Smooth muscle cell (in vitro differentiated cells): ENCODE results near the gene YPEL5. TPM values are rescaled to one million over a fixed set of nuclear protein-coding genes. Genes with fewer than 3 reads are reported as not detected.

Experiments used
- DNase-seq: peaks from one replicate; lab custom pipeline; 2025; ENCODE audit not compliant: unreplicated experiment; lab: John Stamatoyannopoulos, UW
- H2AFZ ChIP-seq: fragments of 200-600 bp; sonication (generic); 2 replicates; pipeline ENCODE4 v1.6.0; 2016; ENCODE audit warnings: antibody characterized with exemption, low read depth, mild to moderate bottlenecking
- H3F3A ChIP-seq: fragments of 200-600 bp; sonication (generic); 2 replicates; pipeline ENCODE4 v1.6.0; 2017; ENCODE audit warnings: antibody characterized with exemption, low read depth
- H3K27ac ChIP-seq: fragments of 200-600 bp; sonication (generic); 2 replicates; pipeline ENCODE4 v1.5.1; 2016; ENCODE audit warnings: low read depth, mild to moderate bottlenecking
- H3K27me3 ChIP-seq: fragments of 200-600 bp; sonication (generic); 2 replicates; pipeline ENCODE4 v1.6.1; 2016; ENCODE audit warnings: low read depth, mild to moderate bottlenecking
- H3K36me3 ChIP-seq: fragments of 200-600 bp; sonication (generic); 2 replicates; pipeline ENCODE4 v1.5.1; 2016; ENCODE audit warnings: low read depth
- H3K4me1 ChIP-seq: fragments of 200-600 bp; sonication (generic); 2 replicates; pipeline ENCODE4 v1.5.1; 2016; ENCODE audit warnings: low read depth
- H3K4me2 ChIP-seq: fragments of 200-600 bp; sonication (generic); 2 replicates; pipeline ENCODE4 v1.6.0; 2016; ENCODE audit warnings: mild to moderate bottlenecking
- H3K4me3 ChIP-seq: fragments of 200-600 bp; sonication (generic); 2 replicates; pipeline ENCODE4 v1.5.1; 2016; ENCODE audit warnings: mild to moderate bottlenecking
- H3K79me2 ChIP-seq: fragments of 200-600 bp; sonication (generic); 2 replicates; pipeline ENCODE4 v1.6.0; 2016; ENCODE audit warnings: low read depth, mild to moderate bottlenecking
- H3K9ac ChIP-seq: fragments of 200-600 bp; sonication (generic); 2 replicates; pipeline ENCODE4 v1.6.0; 2016; ENCODE audit warnings: low read depth
- H3K9me3 ChIP-seq: fragments of 200-600 bp; sonication (generic); replicated peaks from 2 replicates; pipeline ENCODE4 v1.5.1; 2016; ENCODE audit warnings: low read depth
- H4K20me1 ChIP-seq: fragments of 200-600 bp; sonication (generic); 2 replicates; pipeline ENCODE4 v1.6.0; 2016; ENCODE audit warnings: low read depth
- CTCF ChIP-seq: fragments of 200-600 bp; sonication (generic); IDR thresholded peaks from 2 replicates; pipeline ENCODE4 v1.5.1; 2017; ENCODE audit warnings: borderline replicate concordance, mild to moderate bottlenecking, antibody characterized with exemption; ENCODE audit not compliant: insufficient read depth, poor library complexity, severe bottlenecking
- WGBS: methylation state at CpG from one replicate; pipeline ENCODE4 v1.1.7; 2016; ENCODE audit warnings: low lambda C conversion rate; 5-methylcytosine and 5-hydroxymethylcytosine counted together
- polyA plus RNA-seq: library from polyadenylated mRNA; unstranded; fragments of >200 nt; fragmentation: Nextera tagmentation; extraction: Ambion mirVana; gene quantifications from 2 replicates; pipeline ENCODE4 v1.2.1, GENCODE V29; 2016
- total RNA-seq: library from RNA; depleted of rRNA; stranded (reverse); fragments of >200 nt; gene quantifications from 2 replicates; pipeline ENCODE4 v1.2.3, GENCODE V29; 2014

YPEL5 gene
- total and polyA plus RNA-seq, 2 experiments from 2014 or later = 95.7 to 155 TPM

DNA sequence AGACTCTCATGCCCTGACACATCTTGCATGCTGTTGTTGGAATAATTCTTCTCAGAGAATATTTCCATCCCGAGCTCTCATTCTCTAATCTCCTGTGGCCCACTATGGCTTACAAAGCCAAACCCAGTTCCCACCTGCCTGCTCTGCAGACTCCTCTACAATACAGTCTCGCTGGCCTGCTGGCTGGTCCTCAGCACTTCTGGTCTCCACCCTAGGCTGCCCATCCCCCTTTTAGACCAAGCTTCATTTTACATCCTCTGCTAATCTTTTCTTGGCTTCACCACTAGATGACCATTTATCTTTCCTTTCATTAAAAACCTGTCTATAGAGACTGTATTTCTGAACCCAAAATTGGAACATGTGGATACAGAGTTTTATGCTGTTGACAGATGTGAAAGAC lies 42.5 kb upstream of the YPEL5 start:
- Histone ChIP-seq H3K4me1 (no peaks in the 10 kb centered on the region), H3K79me2 (no peaks in the 10 kb centered on the region), H3K4me3 (no peak overlapping the region), H3K27ac (no peak overlapping the region), H3K9ac (no peak overlapping the region), H3K36me3 (no peaks in the 10 kb centered on the region), H4K20me1 (no peaks in the 10 kb centered on the region), H3F3A (no peaks in the 10 kb centered on the region), H3K4me2 (no peak overlapping the region), H2AFZ (no peak overlapping the region), H3K27me3 (peaks cover 5% of the 10 kb centered on the region), H3K9me3 (no peaks in the 10 kb centered on the region)
- no peak for TF ChIP-seq CTCF
- DNase-seq = no peak
- 74% methylated on average over 2 of the region's 2 CpGs for WGBS

DNA sequence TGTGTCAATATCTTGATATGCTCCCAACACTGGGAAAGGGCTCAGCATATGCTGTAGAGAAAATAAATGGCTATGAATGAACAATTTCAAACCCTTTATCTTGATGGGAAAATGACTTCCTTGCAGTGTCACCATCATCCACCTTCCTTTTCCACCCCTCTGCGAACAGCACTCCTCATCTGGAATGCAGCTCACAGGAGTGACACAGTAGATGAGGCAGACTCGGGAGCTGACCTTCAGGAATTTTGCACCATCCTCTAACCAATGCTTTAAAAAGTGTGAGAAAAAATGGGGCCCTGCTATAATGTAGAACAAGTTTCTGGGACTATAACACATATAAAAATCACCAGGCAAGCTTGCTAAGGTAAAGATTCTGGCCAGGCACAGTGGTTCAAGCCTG lies 41.3 kb upstream of the YPEL5 start:
- Histone ChIP-seq H3K27ac (no peak overlapping the region), H3K36me3 (no peaks in the 10 kb centered on the region), H3K27me3 (no peaks in the 10 kb centered on the region), H3K9me3 (no peaks in the 10 kb centered on the region), H3K79me2 (no peaks in the 10 kb centered on the region), H2AFZ (no peak overlapping the region), H3K4me3 (no peak overlapping the region), H3K9ac (no peak overlapping the region), H3K4me1 (no peaks in the 10 kb centered on the region), H4K20me1 (no peaks in the 10 kb centered on the region), H3K4me2 (no peak overlapping the region), H3F3A (no peaks in the 10 kb centered on the region)
- whole genome bisulfite sequencing = 71% methylated on average over 2 of the region's 2 CpGs
- DNase-seq = no peak
- TF ChIP-seq CTCF = no peak

DNA sequence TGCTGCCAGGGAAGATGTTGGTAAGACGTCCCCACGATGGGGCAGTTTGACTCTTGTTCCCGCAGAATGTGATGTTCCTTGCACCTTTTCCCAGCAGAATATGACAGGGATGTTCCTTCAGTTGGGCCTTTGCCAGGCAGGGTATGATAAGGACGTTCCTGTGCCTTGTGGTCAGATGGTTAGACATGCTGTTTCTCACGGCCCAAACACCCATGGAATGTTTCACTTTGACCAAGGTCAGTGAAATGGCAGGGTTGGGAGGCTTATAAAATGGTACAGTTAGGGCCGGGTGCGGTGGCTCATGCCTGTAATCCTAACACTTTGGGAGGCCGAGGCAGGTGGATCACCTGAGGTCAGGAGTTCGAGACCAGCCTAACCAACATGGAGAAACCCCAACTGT lies 40.3 kb upstream of the YPEL5 start:
- Histone ChIP-seq H3K9ac (no peak overlapping the region), H3K4me3 (no peak overlapping the region), H3K27ac (no peak overlapping the region), H3K79me2 (no peaks in the 10 kb centered on the region), H3K36me3 (no peaks in the 10 kb centered on the region), H3K9me3 (no peaks in the 10 kb centered on the region), H3K4me2 (no peak overlapping the region), H2AFZ (no peak overlapping the region), H3K27me3 (no peaks in the 10 kb centered on the region), H4K20me1 (no peaks in the 10 kb centered on the region), H3F3A (no peaks in the 10 kb centered on the region), H3K4me1 (no peaks in the 10 kb centered on the region)
- no peak for DNase-seq
- WGBS = 75% methylated on average over 9 of the region's 9 CpGs
- no peak for TF ChIP-seq CTCF

DNA sequence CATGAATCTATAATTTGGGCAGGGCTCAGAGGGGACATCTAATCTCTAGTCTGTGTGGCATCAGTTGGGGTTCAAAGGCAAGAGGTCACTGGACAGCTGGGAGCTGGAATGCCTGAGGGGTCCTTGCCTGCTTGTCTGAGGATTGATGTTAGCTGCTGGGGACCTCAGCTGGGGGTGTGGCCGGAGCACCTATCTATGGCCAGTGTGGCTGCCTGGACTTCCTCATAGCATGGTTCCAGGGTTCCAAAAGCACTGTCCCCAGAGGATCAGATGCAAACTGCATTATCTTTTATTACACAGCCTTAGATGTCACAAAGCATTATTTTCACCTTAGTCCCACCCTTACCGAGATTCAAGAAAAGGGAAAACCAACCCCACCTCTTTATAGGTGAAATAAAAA lies 38.6 kb upstream of the YPEL5 start:
- H3K4me1 ChIP-seq = no peaks in the 10 kb centered on the region
- TF ChIP-seq CTCF = no peak

More for the DNA sequence above, 38.6 kb upstream of the YPEL5 start:
- no peak overlapping the region for H3K4me3 ChIP-seq
- H2AFZ ChIP-seq = no peak overlapping the region
- no peak overlapping the region for H3K27ac ChIP-seq
- H3K27me3 ChIP-seq = no peaks in the 10 kb centered on the region
- H3K4me2 ChIP-seq = no peak overlapping the region
- no peaks in the 10 kb centered on the region for H3K36me3 ChIP-seq
- no peaks in the 10 kb centered on the region for H3F3A ChIP-seq
- no peak overlapping the region for H3K9ac ChIP-seq
- H4K20me1 ChIP-seq = no peaks in the 10 kb centered on the region
- no peaks in the 10 kb centered on the region for H3K79me2 ChIP-seq
- 96% methylated on average over 2 of the region's 2 CpGs for WGBS
- no peaks in the 10 kb centered on the region for H3K9me3 ChIP-seq
- no peak for DNase-seq
